Measurements from ENCODE around the gene ZNF521. TPM values are rescaled to one million over a fixed set of nuclear protein-coding genes. Genes with fewer than 3 reads are reported as not detected.

ZNF521 gene
- total and polyA plus RNA-seq, 4 donors: 0.50 to 3.7 (median 1.5) TPM

DNA sequence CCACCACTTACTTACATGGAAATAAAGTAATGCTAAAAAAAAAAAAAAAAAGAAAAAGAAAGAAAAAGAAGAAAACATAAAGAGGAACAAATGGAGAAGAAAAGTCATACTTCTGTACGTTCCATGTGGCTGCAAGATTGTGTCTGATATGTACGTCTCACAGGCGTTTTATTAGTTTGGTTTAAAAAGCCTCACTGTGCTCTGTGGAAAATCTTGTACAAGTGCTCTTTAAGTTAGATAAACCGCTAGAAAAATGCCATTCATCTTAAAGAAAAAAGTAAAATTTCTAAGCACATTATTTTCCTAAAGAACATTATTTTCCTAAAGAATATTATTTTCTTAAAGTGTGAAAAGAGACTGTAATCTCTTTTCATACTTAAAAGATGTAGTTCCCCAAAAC, 165.1 kb downstream of the ZNF521 start:
- Histone ChIP-seq H3K36me3 (ENCODE audit: control insufficient read depth in 4 of 4, insufficient read depth in 3 of 4, low read depth in 1 of 4, low read length in 3 of 4) (no peaks in the 10 kb centered on the region), H3K4me1 (ENCODE audit: control insufficient read depth in 4 of 4, insufficient read depth in 4 of 4, low read length in 3 of 4) (peaks cover 0 to 2% (median 0%) of the 10 kb centered on the region in 4 donors), H3K9me3 (ENCODE audit: control insufficient read depth in 4 of 4, low read length in 3 of 4) (no peaks in the 10 kb centered on the region), H3K27ac (ENCODE audit: low read depth in 1 of 2, low read length in 2 of 2) (no peak overlapping the region), H3K9ac (ENCODE audit: low read depth in 1 of 2, low read length in 2 of 2) (no peak overlapping the region), H3K27me3 (ENCODE audit: control insufficient read depth in 4 of 4, insufficient read depth in 4 of 4, low read length in 3 of 4) (no peaks in the 10 kb centered on the region), H3K4me3 (ENCODE audit: low read depth in 1 of 3, low read length in 3 of 3) (no peak overlapping the region)
- no peak for TF ChIP-seq HNF4A (conservative IDR thresholded peaks at IDR 0.05)
- TF ChIP-seq, protein P1, sequence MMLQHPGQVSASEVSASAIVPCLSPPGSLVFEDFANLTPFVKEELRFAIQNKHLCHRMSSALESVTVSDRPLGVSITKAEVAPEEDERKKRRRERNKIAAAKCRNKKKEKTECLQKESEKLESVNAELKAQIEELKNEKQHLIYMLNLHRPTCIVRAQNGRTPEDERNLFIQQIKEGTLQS (IDR thresholded peaks at IDR 0.05): no peak
- TF ChIP-seq HNF4G (IDR thresholded peaks at IDR 0.05): no peak
- TF ChIP-seq, protein P2, sequence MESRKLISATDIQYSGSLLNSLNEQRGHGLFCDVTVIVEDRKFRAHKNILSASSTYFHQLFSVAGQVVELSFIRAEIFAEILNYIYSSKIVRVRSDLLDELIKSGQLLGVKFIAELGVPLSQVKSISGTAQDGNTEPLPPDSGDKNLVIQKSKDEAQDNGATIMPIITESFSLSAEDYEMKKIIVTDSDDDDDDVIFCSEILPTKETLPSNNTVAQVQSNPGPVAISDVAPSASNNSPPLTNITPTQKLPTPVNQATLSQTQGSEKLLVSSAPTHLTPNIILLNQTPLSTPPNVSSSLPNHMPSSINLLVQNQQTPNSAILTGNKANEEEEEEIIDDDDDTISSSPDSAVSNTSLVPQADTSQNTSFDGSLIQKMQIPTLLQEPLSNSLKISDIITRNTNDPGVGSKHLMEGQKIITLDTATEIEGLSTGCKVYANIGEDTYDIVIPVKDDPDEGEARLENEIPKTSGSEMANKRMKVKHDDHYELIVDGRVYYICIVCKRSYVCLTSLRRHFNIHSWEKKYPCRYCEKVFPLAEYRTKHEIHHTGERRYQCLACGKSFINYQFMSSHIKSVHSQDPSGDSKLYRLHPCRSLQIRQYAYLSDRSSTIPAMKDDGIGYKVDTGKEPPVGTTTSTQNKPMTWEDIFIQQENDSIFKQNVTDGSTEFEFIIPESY (IDR thresholded peaks at IDR 0.05): no peak
- TF ChIP-seq, protein P3, sequence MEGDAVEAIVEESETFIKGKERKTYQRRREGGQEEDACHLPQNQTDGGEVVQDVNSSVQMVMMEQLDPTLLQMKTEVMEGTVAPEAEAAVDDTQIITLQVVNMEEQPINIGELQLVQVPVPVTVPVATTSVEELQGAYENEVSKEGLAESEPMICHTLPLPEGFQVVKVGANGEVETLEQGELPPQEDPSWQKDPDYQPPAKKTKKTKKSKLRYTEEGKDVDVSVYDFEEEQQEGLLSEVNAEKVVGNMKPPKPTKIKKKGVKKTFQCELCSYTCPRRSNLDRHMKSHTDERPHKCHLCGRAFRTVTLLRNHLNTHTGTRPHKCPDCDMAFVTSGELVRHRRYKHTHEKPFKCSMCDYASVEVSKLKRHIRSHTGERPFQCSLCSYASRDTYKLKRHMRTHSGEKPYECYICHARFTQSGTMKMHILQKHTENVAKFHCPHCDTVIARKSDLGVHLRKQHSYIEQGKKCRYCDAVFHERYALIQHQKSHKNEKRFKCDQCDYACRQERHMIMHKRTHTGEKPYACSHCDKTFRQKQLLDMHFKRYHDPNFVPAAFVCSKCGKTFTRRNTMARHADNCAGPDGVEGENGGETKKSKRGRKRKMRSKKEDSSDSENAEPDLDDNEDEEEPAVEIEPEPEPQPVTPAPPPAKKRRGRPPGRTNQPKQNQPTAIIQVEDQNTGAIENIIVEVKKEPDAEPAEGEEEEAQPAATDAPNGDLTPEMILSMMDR (IDR thresholded peaks at IDR 0.05; ENCODE audit: low read depth, low read length, missing input control): no peak
- no peak for TF ChIP-seq FOXA2 (IDR thresholded peaks at IDR 0.05)
- no peak for TF ChIP-seq GABPA (IDR thresholded peaks at IDR 0.05 in 1 of 2, conservative IDR thresholded peaks at IDR 0.05 in 1 of 2)
- WGBS: 75% methylated on average over 4 of the region's 4 CpGs
- no peak for DNase-seq (ENCODE audit: low spot score)

DNA sequence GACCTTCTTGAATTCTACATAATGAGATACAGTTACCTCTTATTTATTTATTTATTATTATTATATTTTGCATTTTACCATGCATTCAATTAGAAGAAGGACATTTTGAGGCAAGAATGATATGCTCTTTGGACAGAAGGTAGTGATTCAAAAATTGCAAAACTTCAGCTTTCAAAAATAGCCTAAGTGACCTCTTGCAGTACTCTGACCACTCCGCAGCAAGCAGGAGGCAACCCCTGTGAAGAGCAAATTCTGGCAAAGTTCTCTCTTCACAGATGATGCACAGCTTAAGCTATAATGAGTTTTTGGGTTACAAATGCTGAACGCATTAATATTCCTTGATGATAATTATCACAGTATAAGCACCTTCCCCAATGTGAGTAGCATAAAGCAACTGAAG, 170.0 kb downstream of the ZNF521 start:
- H3K27ac ChIP-seq (ENCODE audit: low read depth in 1 of 2, low read length in 2 of 2): no peak overlapping the region
- H3K9ac ChIP-seq (ENCODE audit: low read depth in 1 of 2, low read length in 2 of 2): no peak overlapping the region
- TF ChIP-seq YY1 (IDR thresholded peaks at IDR 0.05) (no peak), SP1 (IDR thresholded peaks at IDR 0.05) (no peak), HNF4A (conservative IDR thresholded peaks at IDR 0.05) (no peak), TAF1 (conservative IDR thresholded peaks at IDR 0.05) (no peak), FOXA2 (IDR thresholded peaks at IDR 0.05) (no peak), NR2F2 (IDR thresholded peaks at IDR 0.05) (no peak), RAD21 (IDR thresholded peaks at IDR 0.05) (no peak)
- TF ChIP-seq, protein P4, sequence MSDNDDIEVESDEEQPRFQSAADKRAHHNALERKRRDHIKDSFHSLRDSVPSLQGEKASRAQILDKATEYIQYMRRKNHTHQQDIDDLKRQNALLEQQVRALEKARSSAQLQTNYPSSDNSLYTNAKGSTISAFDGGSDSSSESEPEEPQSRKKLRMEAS (IDR thresholded peaks at IDR 0.05): no peak
- H3K9me3 ChIP-seq (ENCODE audit: control insufficient read depth in 4 of 4, low read length in 3 of 4): no peaks in the 10 kb centered on the region
- no peaks in the 10 kb centered on the region for H3K36me3 ChIP-seq (ENCODE audit: control insufficient read depth in 4 of 4, insufficient read depth in 3 of 4, low read depth in 1 of 4, low read length in 3 of 4)
- H3K4me1 ChIP-seq (ENCODE audit: control insufficient read depth in 4 of 4, insufficient read depth in 4 of 4, low read length in 3 of 4): peaks cover 0 to 2% (median 0%) of the 10 kb centered on the region in 4 donors
- WGBS: 79% methylated on average over 2 of the region's 2 CpGs
- no peak for DNase-seq (ENCODE audit: low spot score)
- no peak overlapping the region for H3K4me3 ChIP-seq (ENCODE audit: low read depth in 1 of 3, low read length in 3 of 3)
- peaks cover 0 to 3% (median 0%) of the 10 kb centered on the region in 4 donors for H3K27me3 ChIP-seq (ENCODE audit: control insufficient read depth in 4 of 4, insufficient read depth in 4 of 4, low read length in 3 of 4)

DNA sequence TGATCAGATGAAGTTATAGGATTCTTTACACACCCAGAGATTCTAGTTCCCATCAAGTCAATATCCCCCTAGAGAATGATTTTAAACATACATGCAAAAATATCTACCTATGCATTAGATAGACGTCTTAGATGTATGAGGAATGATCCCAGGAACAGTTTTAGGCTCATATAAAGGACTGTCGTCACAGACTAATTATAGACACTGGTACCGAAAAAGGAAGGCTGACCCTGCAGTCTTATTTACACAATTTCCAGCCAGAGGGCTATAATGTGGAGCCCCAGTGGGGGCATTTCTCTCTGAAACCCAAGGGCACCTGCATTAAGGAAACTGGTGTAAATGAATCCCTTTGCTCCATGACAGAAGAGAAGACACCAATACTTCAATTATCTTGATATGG, 170.4 kb downstream of the ZNF521 start:
- H3K4me3 ChIP-seq (ENCODE audit: low read depth in 1 of 3, low read length in 3 of 3): no peak overlapping the region
- H3K9me3 ChIP-seq (ENCODE audit: control insufficient read depth in 4 of 4, low read length in 3 of 4): no peaks in the 10 kb centered on the region
- 65% methylated on average over 3 of the region's 3 CpGs for WGBS
- no peaks in the 10 kb centered on the region for H3K36me3 ChIP-seq (ENCODE audit: control insufficient read depth in 4 of 4, insufficient read depth in 3 of 4, low read depth in 1 of 4, low read length in 3 of 4)
- peaks cover 0 to 3% (median 0%) of the 10 kb centered on the region in 4 donors for H3K27me3 ChIP-seq (ENCODE audit: control insufficient read depth in 4 of 4, insufficient read depth in 4 of 4, low read length in 3 of 4)
- H3K9ac ChIP-seq (ENCODE audit: low read depth in 1 of 2, low read length in 2 of 2): no peak overlapping the region
- H3K4me1 ChIP-seq (ENCODE audit: control insufficient read depth in 4 of 4, insufficient read depth in 4 of 4, low read length in 3 of 4): peaks cover 0 to 2% (median 0%) of the 10 kb centered on the region in 4 donors
- no peak overlapping the region for H3K27ac ChIP-seq (ENCODE audit: low read depth in 1 of 2, low read length in 2 of 2)
- no peak for DNase-seq (ENCODE audit: low spot score)
- TF ChIP-seq, protein P3 (IDR thresholded peaks at IDR 0.05; ENCODE audit: low read depth, low read length, missing input control): no peak
- TF ChIP-seq, protein P5, sequence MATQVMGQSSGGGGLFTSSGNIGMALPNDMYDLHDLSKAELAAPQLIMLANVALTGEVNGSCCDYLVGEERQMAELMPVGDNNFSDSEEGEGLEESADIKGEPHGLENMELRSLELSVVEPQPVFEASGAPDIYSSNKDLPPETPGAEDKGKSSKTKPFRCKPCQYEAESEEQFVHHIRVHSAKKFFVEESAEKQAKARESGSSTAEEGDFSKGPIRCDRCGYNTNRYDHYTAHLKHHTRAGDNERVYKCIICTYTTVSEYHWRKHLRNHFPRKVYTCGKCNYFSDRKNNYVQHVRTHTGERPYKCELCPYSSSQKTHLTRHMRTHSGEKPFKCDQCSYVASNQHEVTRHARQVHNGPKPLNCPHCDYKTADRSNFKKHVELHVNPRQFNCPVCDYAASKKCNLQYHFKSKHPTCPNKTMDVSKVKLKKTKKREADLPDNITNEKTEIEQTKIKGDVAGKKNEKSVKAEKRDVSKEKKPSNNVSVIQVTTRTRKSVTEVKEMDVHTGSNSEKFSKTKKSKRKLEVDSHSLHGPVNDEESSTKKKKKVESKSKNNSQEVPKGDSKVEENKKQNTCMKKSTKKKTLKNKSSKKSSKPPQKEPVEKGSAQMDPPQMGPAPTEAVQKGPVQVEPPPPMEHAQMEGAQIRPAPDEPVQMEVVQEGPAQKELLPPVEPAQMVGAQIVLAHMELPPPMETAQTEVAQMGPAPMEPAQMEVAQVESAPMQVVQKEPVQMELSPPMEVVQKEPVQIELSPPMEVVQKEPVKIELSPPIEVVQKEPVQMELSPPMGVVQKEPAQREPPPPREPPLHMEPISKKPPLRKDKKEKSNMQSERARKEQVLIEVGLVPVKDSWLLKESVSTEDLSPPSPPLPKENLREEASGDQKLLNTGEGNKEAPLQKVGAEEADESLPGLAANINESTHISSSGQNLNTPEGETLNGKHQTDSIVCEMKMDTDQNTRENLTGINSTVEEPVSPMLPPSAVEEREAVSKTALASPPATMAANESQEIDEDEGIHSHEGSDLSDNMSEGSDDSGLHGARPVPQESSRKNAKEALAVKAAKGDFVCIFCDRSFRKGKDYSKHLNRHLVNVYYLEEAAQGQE (IDR thresholded peaks at IDR 0.05): no peak
- TF ChIP-seq, protein P1 (IDR thresholded peaks at IDR 0.05): no peak
- TF ChIP-seq RAD21 (IDR thresholded peaks at IDR 0.05) (no peak), HNF4A (conservative IDR thresholded peaks at IDR 0.05) (no peak), RXRA (IDR thresholded peaks at IDR 0.05) (no peak), EGR1 (IDR thresholded peaks at IDR 0.05; ENCODE audit: low read depth in 2 of 2) (no peak)
